GM10248 (cell line): Measurements from ENCODE around the gene DAB1.

Experiments
- CTCF ChIA-PET: fragments of 300-600 bp; sonication (Branson Sonifier 250); formaldehyde crosslinking; extraction: SDS; loops from one replicate; lab custom pipeline; 2021; ENCODE audit warnings: antibody characterized with exemption; lab: Yijun Ruan, JAX
- POLR2A ChIA-PET: fragments of 350-650 bp; sonication (Branson Sonifier 250); formaldehyde crosslinking; extraction: SDS; loops from one replicate; lab custom pipeline; 2020; ENCODE audit warnings: antibody characterized with exemption; lab: Yijun Ruan, JAX
- DNase-seq: peaks from one replicate; pipeline ENCODE4 v3.0.0; 2012; ENCODE audit errors: extremely low spot score
- TF ChIP-seq, protein P1 (sequence below): IDR thresholded peaks from 2 replicates; pipeline ENCODE4 v1.5.1; 2012; ENCODE audit warnings: mild to moderate bottlenecking, low read depth; ENCODE audit errors: extremely low read depth, missing control alignments, control extremely low read depth

The DAB1 gene

DNA sequence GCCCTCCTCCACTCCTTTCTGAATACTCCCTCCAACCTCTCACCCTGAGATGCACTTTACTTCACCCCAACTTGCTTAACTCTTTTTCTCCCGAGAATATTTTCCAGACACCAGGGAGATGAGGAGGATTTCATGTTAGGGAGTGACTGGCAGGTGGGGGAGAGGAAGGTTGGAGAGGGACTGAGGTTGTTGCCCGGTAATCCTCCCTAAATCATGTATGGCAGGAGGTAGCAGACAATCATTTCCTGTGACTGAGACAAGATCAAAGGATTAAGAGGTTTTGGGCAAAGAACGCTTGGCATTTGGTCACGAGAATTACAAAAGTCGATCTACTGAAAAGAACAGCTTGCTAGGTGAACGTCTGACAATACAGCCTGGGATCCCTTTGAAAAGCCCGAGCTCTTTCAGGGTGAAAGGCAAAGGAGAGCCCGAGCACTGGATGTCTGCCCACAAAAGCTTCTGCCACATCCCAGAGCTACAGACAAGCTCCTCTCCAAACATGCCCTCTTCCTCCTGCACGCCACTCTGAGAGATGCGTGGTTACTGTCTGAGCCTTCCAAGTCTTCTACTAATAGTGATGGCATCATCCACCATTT, 154.1 kb downstream of the DAB1 start:
- TF ChIP-seq, protein P1, sequence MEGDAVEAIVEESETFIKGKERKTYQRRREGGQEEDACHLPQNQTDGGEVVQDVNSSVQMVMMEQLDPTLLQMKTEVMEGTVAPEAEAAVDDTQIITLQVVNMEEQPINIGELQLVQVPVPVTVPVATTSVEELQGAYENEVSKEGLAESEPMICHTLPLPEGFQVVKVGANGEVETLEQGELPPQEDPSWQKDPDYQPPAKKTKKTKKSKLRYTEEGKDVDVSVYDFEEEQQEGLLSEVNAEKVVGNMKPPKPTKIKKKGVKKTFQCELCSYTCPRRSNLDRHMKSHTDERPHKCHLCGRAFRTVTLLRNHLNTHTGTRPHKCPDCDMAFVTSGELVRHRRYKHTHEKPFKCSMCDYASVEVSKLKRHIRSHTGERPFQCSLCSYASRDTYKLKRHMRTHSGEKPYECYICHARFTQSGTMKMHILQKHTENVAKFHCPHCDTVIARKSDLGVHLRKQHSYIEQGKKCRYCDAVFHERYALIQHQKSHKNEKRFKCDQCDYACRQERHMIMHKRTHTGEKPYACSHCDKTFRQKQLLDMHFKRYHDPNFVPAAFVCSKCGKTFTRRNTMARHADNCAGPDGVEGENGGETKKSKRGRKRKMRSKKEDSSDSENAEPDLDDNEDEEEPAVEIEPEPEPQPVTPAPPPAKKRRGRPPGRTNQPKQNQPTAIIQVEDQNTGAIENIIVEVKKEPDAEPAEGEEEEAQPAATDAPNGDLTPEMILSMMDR = no peak
- CTCF ChIA-PET = interaction anchor here (1.1 kb wide), 1 partner anchor 8 kb away, joined by 3 read pairs; no protein-coding TSS in a partner anchor
- no peak for DNase-seq
- POLR2A ChIA-PET = no interaction called here

GRCh38 chr1:57265104-57265503, 158.8 kb downstream of the DAB1 start:
- DNase-seq = no peak
- TF ChIP-seq, protein P1 = no peak
- ChIA-PET POLR2A (no interaction called here), CTCF (no interaction called here)

GRCh38 chr1:57262472-57262871, 161.4 kb downstream of the DAB1 start:
- ChIA-PET POLR2A (no interaction called here), CTCF (no interaction called here)
- TF ChIP-seq, protein P1 = no peak
- DNase-seq = no peak

DNA sequence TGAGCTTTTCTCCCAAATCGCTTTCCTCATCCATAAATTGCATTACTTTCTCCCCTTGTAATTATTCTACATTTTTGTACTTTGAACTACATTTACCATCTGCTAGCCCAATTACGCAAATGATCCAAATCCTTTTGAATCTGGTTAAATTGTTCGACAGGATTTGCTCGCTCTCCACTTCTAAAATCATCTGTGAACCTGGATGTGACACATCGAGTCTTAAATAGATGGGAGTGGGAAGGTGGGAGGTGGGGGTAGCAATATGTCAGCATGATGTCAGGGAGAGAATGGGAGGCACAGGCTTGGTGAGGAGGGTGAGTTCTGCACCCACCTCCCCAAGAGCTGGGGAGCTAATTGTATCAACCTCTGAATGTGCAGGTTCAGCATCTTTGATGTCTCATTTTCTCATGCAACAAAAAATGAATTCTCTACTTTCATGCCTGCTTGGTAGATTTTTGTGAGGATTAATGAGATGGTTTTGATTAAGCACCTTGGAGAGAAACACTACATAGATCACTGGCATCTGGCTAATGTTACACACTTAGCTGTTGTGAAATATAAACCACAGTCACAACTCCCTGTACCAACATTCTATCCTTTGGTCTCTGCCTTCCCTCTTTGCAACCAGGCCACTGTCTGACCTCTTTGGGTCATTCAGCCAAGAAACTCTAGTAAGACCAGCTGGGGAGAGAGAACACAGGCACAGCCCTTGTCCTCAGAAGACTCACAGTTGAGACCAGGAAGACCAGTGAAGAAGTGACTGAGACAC, 165.1 kb downstream of the DAB1 start:
- ChIA-PET CTCF (no interaction called here), POLR2A (no interaction called here)
- DNase-seq = no peak
- TF ChIP-seq, protein P1 = no peak

- TF ChIP-seq, protein P1 = no peak
- POLR2A ChIA-PET = no interaction called here
- CTCF ChIA-PET = interaction anchor here (1.0 kb wide), 1 partner anchor 11 kb away, joined by 3 read pairs; no protein-coding TSS in a partner anchor
- no peak for DNase-seq
Observed at GRCh38 chr1:57255945-57256344, 167.9 kb downstream of the DAB1 start.

DNA sequence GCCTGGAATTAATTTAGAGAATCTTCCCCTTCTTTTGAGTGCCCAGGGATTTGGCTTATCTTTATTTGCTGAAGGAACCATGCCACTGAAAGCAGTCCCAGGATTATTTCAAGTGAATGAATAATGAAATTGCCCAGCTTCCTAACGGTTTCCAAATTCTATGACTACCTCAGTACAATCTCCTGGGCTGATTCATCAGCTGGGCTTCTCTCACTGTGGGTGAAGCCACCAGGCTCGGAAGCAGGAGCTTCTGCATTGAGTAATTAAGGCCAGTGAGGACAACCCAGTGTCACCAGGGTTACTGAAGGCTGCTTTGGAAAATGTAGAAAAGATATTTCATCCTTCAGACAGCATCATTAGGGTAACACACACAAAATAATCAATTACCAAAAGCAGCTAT, 169.8 kb downstream of the DAB1 start:
- TF ChIP-seq, protein P1 = no peak
- ChIA-PET POLR2A (no interaction called here), CTCF (no interaction called here)
- DNase-seq = no peak
